Keratinocyte (primary cell): ENCODE measurements around the gene CAPN11. TPM values are rescaled to one million over a fixed set of nuclear protein-coding genes. Genes with fewer than 3 reads are reported as not detected.

Experiments
- DNase-seq: peaks from one replicate; pipeline ENCODE4 v3.0.0-alpha.2; 2011; ENCODE audit warnings: low read depth, missing footprints, low spot score
- FAIRE-seq: peaks from 2 replicates; lab custom pipeline; 2011; peaks lifted over from hg19 to GRCh38; lab: Jason Lieb, UNC
- H2AFZ ChIP-seq: 2 replicates; pipeline ENCODE4 v1.6.0; 2012; ENCODE audit warnings: low read length, control low read depth, inconsistent platforms; ENCODE audit not compliant: control insufficient read depth
- H3K27ac ChIP-seq: 2 replicates; pipeline ENCODE4 v1.5.1; 2011; ENCODE audit warnings: low read length; ENCODE audit not compliant: control insufficient read depth, insufficient read depth
- H3K27me3 ChIP-seq: 3 replicates; pipeline ENCODE4 v1.6.0; 2011; ENCODE audit warnings: low read length; ENCODE audit not compliant: control insufficient read depth, insufficient read depth; ENCODE audit errors: extremely low read depth
- H3K36me3 ChIP-seq, 2 experiments: 2 replicates in 1 of 2; 3 replicates in 1 of 2; pipeline ENCODE4 v1.5.1; 2011; ENCODE audit warnings: low read length in 2 of 2, mild to moderate bottlenecking in 1 of 2; ENCODE audit not compliant: control insufficient read depth in 2 of 2, insufficient read depth in 2 of 2; ENCODE audit errors: extremely low read depth in 1 of 2
- H3K4me1 ChIP-seq: 3 replicates; pipeline ENCODE4 v1.5.1; 2011; ENCODE audit warnings: low read length; ENCODE audit not compliant: control insufficient read depth, insufficient read depth; ENCODE audit errors: extremely low read depth
- H3K4me2 ChIP-seq: 3 replicates; pipeline ENCODE4 v1.6.0; 2011; ENCODE audit warnings: low read depth, low read length; ENCODE audit not compliant: control insufficient read depth, insufficient read depth; ENCODE audit errors: extremely low read depth
- H3K4me3 ChIP-seq, 3 experiments: fragments of 200-600 bp in 1 of 3; sonication (generic) in 1 of 3; 2 replicates in 2 of 3; 3 replicates in 1 of 3; pipeline ENCODE4 v1.5.1; 2011 to 2016; ENCODE audit warnings: low read length in 3 of 3, mild to moderate bottlenecking in 3 of 3, control low read depth in 2 of 3, inconsistent platforms in 1 of 3, low read depth in 1 of 3, mixed read lengths in 1 of 3, mixed run types in 1 of 3, moderate library complexity in 1 of 3; ENCODE audit not compliant: control insufficient read depth in 2 of 3, insufficient read depth in 2 of 3; ENCODE audit errors: extremely low read depth in 1 of 3
- H3K79me2 ChIP-seq: 2 replicates; pipeline ENCODE4 v1.6.0; 2012; ENCODE audit warnings: low read length; ENCODE audit not compliant: control insufficient read depth, insufficient read depth
- H3K9ac ChIP-seq: 3 replicates; pipeline ENCODE4 v1.6.0; 2011; ENCODE audit warnings: low read length; ENCODE audit not compliant: control insufficient read depth, insufficient read depth; ENCODE audit errors: extremely low read depth
- H3K9me1 ChIP-seq: 3 replicates; pipeline ENCODE4 v1.6.0; 2011; ENCODE audit warnings: low read length; ENCODE audit not compliant: control insufficient read depth, insufficient read depth; ENCODE audit errors: extremely low read depth
- H3K9me3 ChIP-seq: 2 replicates; pipeline ENCODE4 v1.5.1; 2012; ENCODE audit warnings: low read depth, low read length; ENCODE audit not compliant: control insufficient read depth
- H4K20me1 ChIP-seq: 3 replicates; pipeline ENCODE4 v1.6.0; 2011; ENCODE audit warnings: low read length; ENCODE audit not compliant: control insufficient read depth, insufficient read depth; ENCODE audit errors: extremely low read depth
- CTCF ChIP-seq, 3 experiments: IDR thresholded peaks in 1 of 3; conservative IDR thresholded peaks in 1 of 3; optimal IDR thresholded peaks in 1 of 3; 2 replicates in 2 of 3; 3 replicates in 1 of 3; pipeline versions ENCODE3 to v1.5.1; 2011; ENCODE audit warnings: low read length in 3 of 3, mild to moderate bottlenecking in 3 of 3, moderate library complexity in 2 of 3, control low read depth in 1 of 3, inconsistent platforms in 1 of 3; ENCODE audit not compliant: insufficient read depth in 2 of 3; ENCODE audit errors: extremely low read depth in 1 of 3
- EZH2 ChIP-seq: IDR thresholded peaks from one replicate; pipeline ENCODE4 v1.6.1; 2012; ENCODE audit warnings: inconsistent platforms, mild to moderate bottlenecking, low read length, moderate library complexity
- dilution Hi-C: fragments of 300-500 bp; cut with MboI; formaldehyde crosslinking; loops from one replicate; pipeline ENCODE4 v1.7.0; 2020; ENCODE audit warnings: low sequenced_read_pairs; ENCODE audit not compliant: extremely low pct_ligation_motif_present
- polyA plus RNA-seq, 5 experiments: library from polyadenylated mRNA; depleted of rRNA in 3 of 5; stranded (reverse) in 3 of 5; stranded (forward) in 1 of 5; unstranded in 1 of 5; fragments of >200 nt; gene quantifications; 1 replicate in 1 of 5; 2 replicates in 3 of 5; 3 replicates in 1 of 5; pipeline versions ENCODE4 v1.2.1 to v1.2.3, GENCODE V29; 2011 to 2012; ENCODE audit warnings: missing spikeins in 2 of 5, low read depth in 1 of 5, low replicate concordance in 1 of 5

The CAPN11 gene
- polyA plus RNA-seq, 1 donor (not counting 4 experiments of a cell fraction or from before 2014, with no cell fraction given) = not detected

- Histone ChIP-seq H4K20me1 (no peaks in the 10 kb centered on the region), H3K4me1 (peaks cover 12% of the 10 kb centered on the region), H3K4me2 (no peak overlapping the region), H3K9me1 (no peaks in the 10 kb centered on the region), H3K27ac (no peak overlapping the region), H3K4me3 (no peak overlapping the region), H3K27me3 (no peaks in the 10 kb centered on the region), H3K79me2 (no peaks in the 10 kb centered on the region), H3K36me3 (no peaks in the 10 kb centered on the region), H2AFZ (no peak overlapping the region), H3K9ac (no peak overlapping the region), H3K9me3 (peaks cover 3% of the 10 kb centered on the region)
- FAIRE-seq (no peak), DNase-seq (no peak)
- TF ChIP-seq CTCF (optimal IDR thresholded peaks at IDR 0.05 in 1 of 3, IDR thresholded peaks at IDR 0.05 in 1 of 3, conservative IDR thresholded peaks at IDR 0.05 in 1 of 3; ENCODE audit: extremely low read depth in 1 of 3, insufficient read depth in 2 of 3, low read length in 3 of 3) = no peak
- TF ChIP-seq EZH2 = no peak
- dilution Hi-C loops = no loop called here
Measured at GRCh38 chr6:44179072-44179536, 20.5 kb downstream of the CAPN11 start.

GRCh38 chr6:44179648-44180047 is 21.0 kb downstream of the CAPN11 start:
- Histone ChIP-seq H3K27me3 (no peaks in the 10 kb centered on the region), H3K79me2 (no peaks in the 10 kb centered on the region), H3K9me3 (peaks cover 3% of the 10 kb centered on the region), H4K20me1 (no peaks in the 10 kb centered on the region), H3K4me2 (no peak overlapping the region), H3K36me3 (no peaks in the 10 kb centered on the region), H3K4me1 (peaks cover 12% of the 10 kb centered on the region), H3K27ac (no peak overlapping the region), H3K4me3 (no peak overlapping the region), H3K9ac (no peak overlapping the region), H2AFZ (no peak overlapping the region), H3K9me1 (no peaks in the 10 kb centered on the region)
- dilution Hi-C loops = no loop called here
- DNase-seq = no peak
- TF ChIP-seq CTCF (optimal IDR thresholded peaks at IDR 0.05 in 1 of 3, IDR thresholded peaks at IDR 0.05 in 1 of 3, conservative IDR thresholded peaks at IDR 0.05 in 1 of 3; ENCODE audit: extremely low read depth in 1 of 3, insufficient read depth in 2 of 3, low read length in 3 of 3) (no peak), EZH2 (no peak)
- FAIRE-seq = no peak
